Suprapubic skin (tissue), 3 donors: ENCODE data around the gene NOL12.

Experiments
- POLR2AphosphoS5 ChIP-seq, 3 donors: sonication (generic); formaldehyde crosslinking; IDR thresholded peaks; one replicate each; pipeline ENCODE4 v1.6.1; 2017; ENCODE audit warnings: antibody characterized with exemption in 3 of 3
- TF ChIP-seq, protein P1 (sequence below), 2 donors: fragments of 200-600 bp in 1 of 2; fragments of 450-650 bp in 1 of 2; sonication (generic) in 1 of 2; IDR thresholded peaks; one replicate each; pipeline ENCODE4 v1.5.1; 2016 to 2019; ENCODE audit warnings: antibody characterized with exemption in 2 of 2, mild to moderate bottlenecking in 1 of 2, moderate library complexity in 1 of 2

DNA sequence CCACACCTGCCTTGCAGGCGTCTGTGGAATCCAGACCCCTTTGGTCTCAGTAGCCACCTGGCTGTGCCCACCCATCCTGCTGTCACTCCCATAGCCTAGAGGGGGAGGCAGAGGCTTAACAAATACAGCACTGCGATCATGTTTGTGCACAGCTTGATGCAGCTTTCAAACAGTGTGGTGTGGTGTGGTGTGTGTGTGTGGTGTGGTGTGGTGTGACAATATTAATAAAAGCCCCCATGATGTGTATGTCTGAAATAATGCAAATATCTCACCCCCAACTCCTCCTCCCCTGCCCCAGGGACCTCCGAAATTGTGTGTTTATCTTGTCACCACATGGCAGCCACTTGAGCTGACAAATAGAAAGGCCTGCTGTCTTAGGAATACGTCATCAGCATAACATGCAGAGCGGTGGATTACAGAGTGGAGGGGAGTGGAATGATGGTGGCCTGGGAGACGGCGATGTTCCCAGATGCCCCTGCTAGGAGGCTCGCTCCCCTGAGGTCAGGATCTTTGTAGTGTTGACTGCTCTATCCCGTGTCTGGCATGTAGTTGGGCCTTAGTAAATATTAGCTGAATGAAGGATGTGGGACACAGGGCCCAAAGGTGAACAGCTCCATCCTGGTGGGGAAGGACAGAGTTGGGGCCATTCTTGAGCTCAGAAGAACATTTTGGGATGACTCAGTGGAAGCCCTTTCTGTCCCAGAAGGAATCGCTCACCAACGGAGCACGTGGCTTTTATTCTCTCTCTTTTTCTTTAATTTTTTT lies 24.8 kb upstream of the NOL12 start:
- TF ChIP-seq, protein P1, sequence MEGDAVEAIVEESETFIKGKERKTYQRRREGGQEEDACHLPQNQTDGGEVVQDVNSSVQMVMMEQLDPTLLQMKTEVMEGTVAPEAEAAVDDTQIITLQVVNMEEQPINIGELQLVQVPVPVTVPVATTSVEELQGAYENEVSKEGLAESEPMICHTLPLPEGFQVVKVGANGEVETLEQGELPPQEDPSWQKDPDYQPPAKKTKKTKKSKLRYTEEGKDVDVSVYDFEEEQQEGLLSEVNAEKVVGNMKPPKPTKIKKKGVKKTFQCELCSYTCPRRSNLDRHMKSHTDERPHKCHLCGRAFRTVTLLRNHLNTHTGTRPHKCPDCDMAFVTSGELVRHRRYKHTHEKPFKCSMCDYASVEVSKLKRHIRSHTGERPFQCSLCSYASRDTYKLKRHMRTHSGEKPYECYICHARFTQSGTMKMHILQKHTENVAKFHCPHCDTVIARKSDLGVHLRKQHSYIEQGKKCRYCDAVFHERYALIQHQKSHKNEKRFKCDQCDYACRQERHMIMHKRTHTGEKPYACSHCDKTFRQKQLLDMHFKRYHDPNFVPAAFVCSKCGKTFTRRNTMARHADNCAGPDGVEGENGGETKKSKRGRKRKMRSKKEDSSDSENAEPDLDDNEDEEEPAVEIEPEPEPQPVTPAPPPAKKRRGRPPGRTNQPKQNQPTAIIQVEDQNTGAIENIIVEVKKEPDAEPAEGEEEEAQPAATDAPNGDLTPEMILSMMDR (IDR thresholded peaks at IDR 0.05): peak in 1 of 2 donors; percentile 11
- no peak for TF ChIP-seq POLR2AphosphoS5 (IDR thresholded peaks at IDR 0.05)
